Measurements from ENCODE around the gene ASPSCR1. TPM values are rescaled to one million over a fixed set of nuclear protein-coding genes. Genes with fewer than 3 reads are reported as not detected.

The ASPSCR1 gene
- total and polyA plus RNA-seq, 2 of the 4 experiments (the other 2 are of a cell fraction): 7.2 to 17.2 TPM

DNA sequence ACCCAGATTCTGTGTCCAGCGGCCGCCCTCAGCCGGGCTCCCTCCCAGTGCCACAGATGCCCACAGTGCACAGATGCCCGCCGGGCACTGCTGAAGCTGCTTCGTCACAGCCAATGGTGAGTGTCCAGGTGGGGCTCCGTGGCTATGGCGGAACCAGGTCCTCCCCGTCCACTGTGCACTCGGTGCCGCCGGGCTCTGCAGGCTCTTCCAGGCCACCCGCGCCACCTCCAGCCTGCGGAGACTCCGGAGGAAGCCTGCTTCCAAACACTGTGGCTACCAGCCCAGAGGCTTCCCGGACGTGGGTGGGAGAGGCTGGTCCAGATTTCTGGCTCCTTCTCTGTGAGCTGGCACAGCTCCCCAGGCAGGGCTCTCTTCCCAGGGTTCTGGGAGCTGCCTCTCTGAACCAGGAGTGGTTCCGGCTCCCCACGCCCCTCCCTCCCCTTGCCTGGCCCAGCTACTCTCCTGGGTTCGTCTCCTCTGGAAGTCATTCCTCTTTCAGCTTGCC lies 37.5 kb upstream of the ASPSCR1 start:
- Histone ChIP-seq H2BK120ac (ENCODE audit: low read depth, low read length) (no peak overlapping the region), H3K27ac (ENCODE audit: insufficient read depth, low read length) (no peak overlapping the region), H4K91ac (ENCODE audit: insufficient read depth, low read depth, low read length) (no peak overlapping the region), H3K9ac (ENCODE audit: low read depth, low read length) (no peak overlapping the region), H3K79me1 (ENCODE audit: low read depth in 1 of 2, low read length in 2 of 2) (peaks cover 9 to 20% of the 10 kb centered on the region in 2 experiments), H4K5ac (ENCODE audit: low read depth, low read length) (no peak overlapping the region), H2AK9ac (replicated peaks; ENCODE audit: low read depth, low read length, poor library complexity) (no peak overlapping the region), H3K4me2 (ENCODE audit: low read depth, low read length) (no peak overlapping the region), H3K23ac (ENCODE audit: low read depth, low read length) (no peak overlapping the region), H3K9me1 (ENCODE audit: insufficient read depth, low read length) (peaks cover under 1% of the 10 kb centered on the region), H3K27me3 (ENCODE audit: control insufficient read depth, insufficient read depth, low read length) (peaks cover 22% of the 10 kb centered on the region), H3K4me3 (ENCODE audit: insufficient read depth, low read depth, low read length) (no peak overlapping the region), H2BK15ac (ENCODE audit: low read depth, low read length) (no peak overlapping the region), H2AFZ (replicated peaks; ENCODE audit: low read length, poor library complexity) (peak overlapping the region; percentile 51), H3K14ac (replicated peaks; ENCODE audit: low read depth, low read length) (no peak overlapping the region), H3K4me1 (ENCODE audit: control insufficient read depth, insufficient read depth, low read length) (peaks cover 4% of the 10 kb centered on the region), H3K36me3 (ENCODE audit: control insufficient read depth, insufficient read depth, low read length) (peaks cover 4% of the 10 kb centered on the region; the same call in 1 of the 2 replicates), H3K18ac (ENCODE audit: low read depth, low read length) (no peak overlapping the region), H2BK5ac (ENCODE audit: low read depth, low read length, poor library complexity, severe bottlenecking) (no peak overlapping the region), H2BK20ac (ENCODE audit: low read depth, low read length) (no peak overlapping the region), H3K4ac (ENCODE audit: low read depth, low read length) (no peak overlapping the region), H3K56ac (ENCODE audit: extremely low read depth, insufficient read depth, low read length) (no peak overlapping the region), H4K20me1 (ENCODE audit: insufficient read depth, low read length) (no peaks in the 10 kb centered on the region; the same call in 1 of the 2 replicates), H4K8ac (ENCODE audit: low read depth in 2 of 2, low read length in 2 of 2) (no peak overlapping the region), H3K9me3 (ENCODE audit: control insufficient read depth, insufficient read depth, low read length) (no peaks in the 10 kb centered on the region), H2AK5ac (ENCODE audit: low read depth, low read length) (no peak overlapping the region)
- no peak for TF ChIP-seq NFE2L2 (IDR thresholded peaks at IDR 0.05; ENCODE audit: low read depth, low read length)
- TF ChIP-seq MAZ (IDR thresholded peaks at IDR 0.05; ENCODE audit: borderline replicate concordance, low read depth, low read length): no peak
- TF ChIP-seq RFX5 (IDR thresholded peaks at IDR 0.05; ENCODE audit: low read depth, low read length): no peak
- TF ChIP-seq, protein P1, sequence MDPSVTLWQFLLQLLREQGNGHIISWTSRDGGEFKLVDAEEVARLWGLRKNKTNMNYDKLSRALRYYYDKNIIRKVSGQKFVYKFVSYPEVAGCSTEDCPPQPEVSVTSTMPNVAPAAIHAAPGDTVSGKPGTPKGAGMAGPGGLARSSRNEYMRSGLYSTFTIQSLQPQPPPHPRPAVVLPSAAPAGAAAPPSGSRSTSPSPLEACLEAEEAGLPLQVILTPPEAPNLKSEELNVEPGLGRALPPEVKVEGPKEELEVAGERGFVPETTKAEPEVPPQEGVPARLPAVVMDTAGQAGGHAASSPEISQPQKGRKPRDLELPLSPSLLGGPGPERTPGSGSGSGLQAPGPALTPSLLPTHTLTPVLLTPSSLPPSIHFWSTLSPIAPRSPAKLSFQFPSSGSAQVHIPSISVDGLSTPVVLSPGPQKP (IDR thresholded peaks at IDR 0.05; ENCODE audit: borderline replicate concordance, low read depth, low read length): no peak
- no peak for TF ChIP-seq CHD1 (IDR thresholded peaks at IDR 0.05; ENCODE audit: low read depth, low read length)
- no peak for TF ChIP-seq MXI1 (IDR thresholded peaks at IDR 0.05; ENCODE audit: borderline replicate concordance, low read depth, low read length)
- TF ChIP-seq, protein P2, sequence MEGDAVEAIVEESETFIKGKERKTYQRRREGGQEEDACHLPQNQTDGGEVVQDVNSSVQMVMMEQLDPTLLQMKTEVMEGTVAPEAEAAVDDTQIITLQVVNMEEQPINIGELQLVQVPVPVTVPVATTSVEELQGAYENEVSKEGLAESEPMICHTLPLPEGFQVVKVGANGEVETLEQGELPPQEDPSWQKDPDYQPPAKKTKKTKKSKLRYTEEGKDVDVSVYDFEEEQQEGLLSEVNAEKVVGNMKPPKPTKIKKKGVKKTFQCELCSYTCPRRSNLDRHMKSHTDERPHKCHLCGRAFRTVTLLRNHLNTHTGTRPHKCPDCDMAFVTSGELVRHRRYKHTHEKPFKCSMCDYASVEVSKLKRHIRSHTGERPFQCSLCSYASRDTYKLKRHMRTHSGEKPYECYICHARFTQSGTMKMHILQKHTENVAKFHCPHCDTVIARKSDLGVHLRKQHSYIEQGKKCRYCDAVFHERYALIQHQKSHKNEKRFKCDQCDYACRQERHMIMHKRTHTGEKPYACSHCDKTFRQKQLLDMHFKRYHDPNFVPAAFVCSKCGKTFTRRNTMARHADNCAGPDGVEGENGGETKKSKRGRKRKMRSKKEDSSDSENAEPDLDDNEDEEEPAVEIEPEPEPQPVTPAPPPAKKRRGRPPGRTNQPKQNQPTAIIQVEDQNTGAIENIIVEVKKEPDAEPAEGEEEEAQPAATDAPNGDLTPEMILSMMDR (conservative IDR thresholded peaks at IDR 0.05; ENCODE audit: low read depth, low read length): no peak
- TF ChIP-seq RCOR1 (IDR thresholded peaks at IDR 0.05; ENCODE audit: insufficient replicate concordance, low read length): no peak
- no peak for TF ChIP-seq CEBPB (IDR thresholded peaks at IDR 0.05; ENCODE audit: low read depth, low read length)
- no peak for TF ChIP-seq FOS (IDR thresholded peaks at IDR 0.05; ENCODE audit: low read depth, low read length)
- no peak for TF ChIP-seq MAFK (IDR thresholded peaks at IDR 0.05; ENCODE audit: low read depth, low read length)
- TF ChIP-seq POLR2A (IDR thresholded peaks at IDR 0.05; ENCODE audit: low read depth, low read length): no peak
- TF ChIP-seq BHLHE40 (IDR thresholded peaks at IDR 0.05; ENCODE audit: low read depth, low read length): no peak
- no peak for TF ChIP-seq SMC3 (IDR thresholded peaks at IDR 0.05; ENCODE audit: low read depth, low read length)
- TF ChIP-seq RAD21 (IDR thresholded peaks at IDR 0.05; ENCODE audit: low read length): no peak
- ChIA-PET CTCF (no interaction called here), POLR2A (ENCODE audit: unreplicated experiment) (no interaction called here)
- in situ Hi-C loops (cut with MboI; ENCODE audit: low sequenced_read_pairs): no loop called here
- intact Hi-C loops (cut with micrococcal nuclease): no loop called here
- no TSS peak for BruUV-seq (replicated peaks)
- no peak for ATAC-seq (ENCODE audit: low read depth)
- no CpG with 5 or more reads among the region's 21 CpGs for WGBS, 2 experiments (ENCODE audit: extremely low coverage in 2 of 2, insufficient read length in 1 of 2)
- DNase-seq: no peak
- dilution Hi-C loops (cut with HindIII; ENCODE audit: low sequenced_read_pairs, unreplicated experiment): no loop called here
